PFSK-1 (cell line): ENCODE data around the gene ZNF793.

Source experiments
- FOXP2 ChIP-seq: optimal IDR thresholded peaks from 2 replicates; pipeline ENCODE3; 2011; ENCODE audit warnings: borderline replicate concordance, control low read depth, inconsistent platforms; ENCODE audit not compliant: insufficient read depth; ENCODE audit errors: extremely low read length, extremely low read depth
- POLR2AphosphoS5 ChIP-seq: IDR thresholded peaks from 2 replicates; pipeline ENCODE4 v1.6.1; 2012; ENCODE audit warnings: low read depth, mild to moderate bottlenecking, control low read depth, low read length, moderate library complexity
- SIN3A ChIP-seq: IDR thresholded peaks from 2 replicates; pipeline ENCODE4 v1.6.1; 2012; ENCODE audit warnings: mild to moderate bottlenecking, low read length, moderate library complexity, borderline replicate concordance; ENCODE audit not compliant: insufficient read depth
- TAF1 ChIP-seq: IDR thresholded peaks from 2 replicates; pipeline ENCODE4 v1.6.1; 2012; ENCODE audit warnings: low read length, control low read depth, borderline replicate concordance; ENCODE audit not compliant: insufficient read depth
- TF ChIP-seq, protein P1 (sequence below), 2 experiments: IDR thresholded peaks; 2 replicates each; pipeline versions ENCODE4 v1.6.1 to v1.8.0; 2011 to 2012; ENCODE audit warnings: low read depth in 2 of 2, low read length in 2 of 2, control low read depth in 1 of 2, inconsistent platforms in 1 of 2, mild to moderate bottlenecking in 1 of 2, moderate library complexity in 1 of 2; ENCODE audit not compliant: insufficient read depth in 1 of 2

Gene ZNF793

GRCh38 chr19:37507167-37507464 is 377 bp downstream of the ZNF793 start:
- no peak for TF ChIP-seq FOXP2
- TF ChIP-seq, protein P1, sequence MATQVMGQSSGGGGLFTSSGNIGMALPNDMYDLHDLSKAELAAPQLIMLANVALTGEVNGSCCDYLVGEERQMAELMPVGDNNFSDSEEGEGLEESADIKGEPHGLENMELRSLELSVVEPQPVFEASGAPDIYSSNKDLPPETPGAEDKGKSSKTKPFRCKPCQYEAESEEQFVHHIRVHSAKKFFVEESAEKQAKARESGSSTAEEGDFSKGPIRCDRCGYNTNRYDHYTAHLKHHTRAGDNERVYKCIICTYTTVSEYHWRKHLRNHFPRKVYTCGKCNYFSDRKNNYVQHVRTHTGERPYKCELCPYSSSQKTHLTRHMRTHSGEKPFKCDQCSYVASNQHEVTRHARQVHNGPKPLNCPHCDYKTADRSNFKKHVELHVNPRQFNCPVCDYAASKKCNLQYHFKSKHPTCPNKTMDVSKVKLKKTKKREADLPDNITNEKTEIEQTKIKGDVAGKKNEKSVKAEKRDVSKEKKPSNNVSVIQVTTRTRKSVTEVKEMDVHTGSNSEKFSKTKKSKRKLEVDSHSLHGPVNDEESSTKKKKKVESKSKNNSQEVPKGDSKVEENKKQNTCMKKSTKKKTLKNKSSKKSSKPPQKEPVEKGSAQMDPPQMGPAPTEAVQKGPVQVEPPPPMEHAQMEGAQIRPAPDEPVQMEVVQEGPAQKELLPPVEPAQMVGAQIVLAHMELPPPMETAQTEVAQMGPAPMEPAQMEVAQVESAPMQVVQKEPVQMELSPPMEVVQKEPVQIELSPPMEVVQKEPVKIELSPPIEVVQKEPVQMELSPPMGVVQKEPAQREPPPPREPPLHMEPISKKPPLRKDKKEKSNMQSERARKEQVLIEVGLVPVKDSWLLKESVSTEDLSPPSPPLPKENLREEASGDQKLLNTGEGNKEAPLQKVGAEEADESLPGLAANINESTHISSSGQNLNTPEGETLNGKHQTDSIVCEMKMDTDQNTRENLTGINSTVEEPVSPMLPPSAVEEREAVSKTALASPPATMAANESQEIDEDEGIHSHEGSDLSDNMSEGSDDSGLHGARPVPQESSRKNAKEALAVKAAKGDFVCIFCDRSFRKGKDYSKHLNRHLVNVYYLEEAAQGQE (IDR thresholded peaks at IDR 0.05; ENCODE audit: insufficient read depth in 1 of 2, low read depth in 2 of 2, low read length in 2 of 2) = no peak
- TF ChIP-seq POLR2AphosphoS5 = no peak

GRCh38 chr19:37511186-37511585 is 4.4 kb downstream of the ZNF793 start:
- TF ChIP-seq, protein P1 (IDR thresholded peaks at IDR 0.05; ENCODE audit: insufficient read depth in 1 of 2, low read depth in 2 of 2, low read length in 2 of 2) = no peak
- TF ChIP-seq POLR2AphosphoS5 (no peak), TAF1 (no peak), SIN3A (no peak), FOXP2 (no peak)

DNA sequence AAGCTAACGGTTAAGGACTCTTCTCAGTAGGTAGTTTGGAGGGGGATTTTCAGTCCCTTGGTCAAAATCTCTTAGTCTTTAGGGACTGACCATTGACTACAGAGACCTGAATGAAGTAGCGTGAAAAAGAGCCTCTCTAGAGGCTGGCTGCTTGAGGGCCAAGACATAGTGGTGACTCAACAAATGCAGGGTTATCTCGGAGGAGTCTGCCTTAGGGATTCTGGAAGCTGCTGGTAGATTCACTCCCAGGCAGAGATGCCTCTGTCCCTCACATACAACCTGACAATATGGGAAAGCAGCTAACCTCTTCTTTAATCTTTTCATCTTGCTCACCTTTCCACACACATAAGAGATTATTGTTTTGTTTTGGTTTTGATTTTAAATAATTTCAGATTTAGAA is 5.1 kb downstream of the ZNF793 start:
- TF ChIP-seq FOXP2 (no peak), POLR2AphosphoS5 (no peak), TAF1 (no peak), SIN3A (no peak)
- TF ChIP-seq, protein P1 (IDR thresholded peaks at IDR 0.05; ENCODE audit: insufficient read depth in 1 of 2, low read depth in 2 of 2, low read length in 2 of 2) = no peak

GRCh38 chr19:37513397-37513796 is 6.7 kb downstream of the ZNF793 start:
- TF ChIP-seq SIN3A (no peak), FOXP2 (no peak), TAF1 (no peak), POLR2AphosphoS5 (no peak)
- TF ChIP-seq, protein P1 (IDR thresholded peaks at IDR 0.05; ENCODE audit: insufficient read depth in 1 of 2, low read depth in 2 of 2, low read length in 2 of 2) = no peak

GRCh38 chr19:37519890-37520289 is 13.2 kb downstream of the ZNF793 start:
- TF ChIP-seq, protein P1 (IDR thresholded peaks at IDR 0.05; ENCODE audit: insufficient read depth in 1 of 2, low read depth in 2 of 2, low read length in 2 of 2) = no peak
- no peak for TF ChIP-seq TAF1
- no peak for TF ChIP-seq FOXP2
- no peak for TF ChIP-seq POLR2AphosphoS5
- TF ChIP-seq SIN3A = no peak
